CD14-positive monocyte (primary cell): ENCODE results near the gene IFNE. TPM values are rescaled to one million over a fixed set of nuclear protein-coding genes. Genes with fewer than 3 reads are reported as not detected.

Experiments
- DNase-seq, 3 donors: peaks; one replicate each; pipeline ENCODE4 v3.0.0-alpha.2; 2011 to 2022
- H2AFZ ChIP-seq: 2 replicates; pipeline ENCODE4 v1.6.0; 2012; ENCODE audit warnings: mild to moderate bottlenecking, low read depth, low read length, inconsistent platforms; ENCODE audit not compliant: insufficient read depth, poor library complexity, severe bottlenecking
- H3K27ac ChIP-seq, 2 donors: 1 replicate in 1 of 2; 2 replicates in 1 of 2; pipeline ENCODE4 v1.5.1; 2012 to 2013; ENCODE audit warnings: low read length in 2 of 2, control low read depth in 1 of 2, inconsistent platforms in 1 of 2, low read depth in 1 of 2, mild to moderate bottlenecking in 1 of 2
- H3K27me3 ChIP-seq, 2 donors: one replicate each; pipeline versions ENCODE4 v1.6.0 to v1.6.1; 2011 to 2013; ENCODE audit warnings: low read length in 2 of 2; ENCODE audit not compliant: control insufficient read depth in 2 of 2, insufficient read depth in 2 of 2
- H3K36me3 ChIP-seq, 2 donors: replicated peaks in 1 of 2; 1 replicate in 1 of 2; 2 replicates in 1 of 2; pipeline versions ENCODE4 v1.5.1 to v1.6.1; 2012 to 2013; ENCODE audit warnings: low read length in 2 of 2, control low read depth in 1 of 2, inconsistent platforms in 1 of 2, mild to moderate bottlenecking in 1 of 2; ENCODE audit not compliant: insufficient read depth in 2 of 2, control insufficient read depth in 1 of 2
- H3K4me1 ChIP-seq, 2 donors: 1 replicate in 1 of 2; 2 replicates in 1 of 2; pipeline versions ENCODE4 v1.5.1 to v1.6.1; 2012 to 2013; ENCODE audit warnings: low read length in 2 of 2, control low read depth in 1 of 2, inconsistent platforms in 1 of 2, mild to moderate bottlenecking in 1 of 2, moderate library complexity in 1 of 2; ENCODE audit not compliant: insufficient read depth in 2 of 2, control insufficient read depth in 1 of 2
- H3K4me2 ChIP-seq: replicated peaks from 2 replicates; pipeline ENCODE3; 2012; ENCODE audit warnings: low read length, moderate library complexity, mild to moderate bottlenecking; ENCODE audit not compliant: poor library complexity, severe bottlenecking; ENCODE audit errors: extremely low read depth
- H3K4me3 ChIP-seq, 3 experiments: fragments of 200-600 bp in 1 of 3; sonication (generic) in 1 of 3; replicated peaks in 1 of 3; 1 replicate in 2 of 3; 2 replicates in 1 of 3; pipeline ENCODE4 v1.5.1; 2011 to 2013; ENCODE audit warnings: low read length in 3 of 3, mild to moderate bottlenecking in 3 of 3, control low read depth in 2 of 3, low read depth in 2 of 3, inconsistent platforms in 1 of 3, moderate library complexity in 1 of 3
- H3K79me2 ChIP-seq: 2 replicates; pipeline ENCODE4 v1.6.0; 2012; ENCODE audit warnings: mild to moderate bottlenecking, control low read depth, inconsistent platforms, low read length, moderate library complexity; ENCODE audit not compliant: insufficient read depth
- H3K9ac ChIP-seq: 2 replicates; pipeline ENCODE4 v1.6.0; 2017; ENCODE audit warnings: low read length, mild to moderate bottlenecking; ENCODE audit not compliant: insufficient read depth, poor library complexity, severe bottlenecking
- H3K9me3 ChIP-seq, 2 donors: replicated peaks in 1 of 2; 1 replicate in 1 of 2; 2 replicates in 1 of 2; pipeline versions ENCODE4 v1.5.1 to v1.6.1; 2012 to 2013; ENCODE audit warnings: low read length in 2 of 2, control low read depth in 1 of 2; ENCODE audit not compliant: control insufficient read depth in 1 of 2, insufficient read depth in 1 of 2
- H4K20me1 ChIP-seq: 2 replicates; pipeline ENCODE4 v1.6.0; 2012; ENCODE audit warnings: mild to moderate bottlenecking, low read length, control low read depth, moderate library complexity; ENCODE audit not compliant: insufficient read depth
- H3K27ac Mint-ChIP-seq, 7 donors: one replicate each; pipeline ENCODE4 v1.8.0; 2020; ENCODE audit warnings: mild to moderate bottlenecking in 7 of 7, mixed read lengths in 7 of 7, moderate library complexity in 6 of 7, inconsistent platforms in 2 of 7
- H3K27me3 Mint-ChIP-seq, 3 donors: one replicate each; pipeline ENCODE4 v1.8.0; 2021 to 2022; ENCODE audit warnings: low read depth in 3 of 3, mild to moderate bottlenecking in 3 of 3, mixed read lengths in 3 of 3, moderate library complexity in 3 of 3, inconsistent platforms in 1 of 3
- H3K36me3 Mint-ChIP-seq, 2 donors: one replicate each; pipeline ENCODE4 v1.8.0; 2020; ENCODE audit warnings: mixed read lengths in 2 of 2, inconsistent platforms in 1 of 2, mild to moderate bottlenecking in 1 of 2
- H3K4me1 Mint-ChIP-seq: one replicate; pipeline ENCODE4 v1.8.0; 2020; ENCODE audit warnings: mild to moderate bottlenecking, mixed read lengths
- H3K4me3 Mint-ChIP-seq, 2 donors: one replicate each; pipeline ENCODE4 v1.8.0; 2020; ENCODE audit warnings: mild to moderate bottlenecking in 2 of 2, mixed read lengths in 2 of 2, moderate library complexity in 1 of 2
- H3K9me3 Mint-ChIP-seq, 7 donors: one replicate each; pipeline ENCODE4 v1.8.0; 2020 to 2022; ENCODE audit warnings: mixed read lengths in 7 of 7, mild to moderate bottlenecking in 6 of 7, moderate library complexity in 6 of 7, inconsistent platforms in 2 of 7
- CTCF ChIP-seq: fragments of 200-600 bp; IDR thresholded peaks from one replicate; pipeline ENCODE4 v1.8.0; 2022; ENCODE audit warnings: antibody characterized with exemption, mild to moderate bottlenecking
- WGBS: methylation state at CpG from one replicate; pipeline ENCODE4 v1.1.5; 2013; ENCODE audit warnings: missing lambda C conversion rate; ENCODE audit not compliant: insufficient coverage; 5-methylcytosine and 5-hydroxymethylcytosine counted together
- intact Hi-C, 2 donors: fragments of 100-400 bp; cut with micrococcal nuclease; formaldehyde crosslinking; loops; one replicate each; pipeline versions ENCODE4 v1.15.0 to v1.15.1; 2023
- polyA plus RNA-seq, 3 donors: library from polyadenylated mRNA; depleted of rRNA in 1 of 3; unstranded in 2 of 3; stranded (reverse) in 1 of 3; fragments of 300-500 nt in 2 of 3; fragments of >200 nt in 1 of 3; fragmentation: Illumina TruSeq in 2 of 3; gene quantifications; 1 replicate in 2 of 3; 2 replicates in 1 of 3; pipeline ENCODE4 v1.2.3, GENCODE V29; 2012 to 2021

IFNE gene
- polyA plus RNA-seq, 3 donors = not detected

- H2AFZ ChIP-seq = no peak overlapping the region
Observed at GRCh38 chr9:21506626-21507482, 24.7 kb upstream of the IFNE start.

More at GRCh38 chr9:21506626-21507482, 24.7 kb upstream of the IFNE start:
- Histone ChIP-seq H4K20me1 (no peaks in the 10 kb centered on the region), H3K27me3 (peaks cover 6 to 7% of the 10 kb centered on the region in 2 donors), H3K36me3 (no peaks in the 10 kb centered on the region), H3K79me2 (no peaks in the 10 kb centered on the region), H3K4me3 (no peak overlapping the region), H3K4me1 (no peaks in the 10 kb centered on the region), H3K4me2 (no peak overlapping the region), H3K9me3 (no peaks in the 10 kb centered on the region), H3K27ac (no peak overlapping the region), H3K9ac (no peak overlapping the region)
- H3K9me3 Mint-ChIP-seq = no peaks in the 10 kb centered on the region
- TF ChIP-seq CTCF = no peak
- peaks cover 4% of the 10 kb centered on the region for H3K4me1 Mint-ChIP-seq
- intact Hi-C loops = no loop called here
- no peaks in the 10 kb centered on the region for H3K36me3 Mint-ChIP-seq
- WGBS = 79% methylated on average over 2 of the region's 4 CpGs
- H3K4me3 Mint-ChIP-seq = no peak overlapping the region
- no peak overlapping the region for H3K27ac Mint-ChIP-seq
- H3K27me3 Mint-ChIP-seq = peaks cover 1 to 5% (median 3%) of the 10 kb centered on the region in 3 donors
- DNase-seq = no peak
